ENCODE measurements around the gene RECQL. TPM values are rescaled to one million over a fixed set of nuclear protein-coding genes. Genes with fewer than 3 reads are reported as not detected.
"Not testable (repeated sequence)": the region's sequence is repeated elsewhere in the genome, so short reads cannot be mapped to it uniquely, and the experiment has no call there.

The RECQL gene
- total RNA-seq, 1 donor from 2014 or later, result 49.1 TPM

DNA sequence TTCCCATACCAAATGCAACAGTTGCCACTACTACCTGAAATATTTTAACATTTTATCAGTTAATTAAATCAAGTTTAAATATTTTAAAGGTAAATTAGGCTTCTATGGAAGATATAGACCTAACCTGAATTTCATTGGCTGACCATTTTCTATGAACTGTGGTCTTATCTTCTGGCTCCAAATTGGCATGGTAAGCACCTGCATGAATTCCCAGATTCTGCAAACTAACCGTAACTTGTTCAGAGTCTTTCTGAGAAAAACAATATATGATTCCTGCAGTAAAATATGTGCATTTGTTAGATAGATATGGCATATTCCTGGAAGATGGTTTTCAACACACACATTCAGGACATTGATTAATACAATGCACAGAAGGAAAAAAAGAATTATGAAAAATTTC is 25.9 kb downstream of the RECQL start:
- Histone ChIP-seq H3K4me3 (ENCODE audit: insufficient read depth, low read depth, low read length) (no peak overlapping the region), H3K9me3 (ENCODE audit: insufficient read depth, low read depth, low read length) (no peaks in the 10 kb centered on the region), H3K79me2 (ENCODE audit: insufficient read depth, low read length) (peaks cover 5% of the 10 kb centered on the region), H3K9ac (ENCODE audit: low read length) (no peak overlapping the region), H3K27me3 (ENCODE audit: insufficient read depth, low read length) (no peaks in the 10 kb centered on the region), H3K4me2 (ENCODE audit: low read length) (no peak overlapping the region), H3K36me3 (ENCODE audit: insufficient read depth, low read length) (peaks cover 49% of the 10 kb centered on the region), H3K4me1 (ENCODE audit: insufficient read depth, low read length) (peaks cover 4% of the 10 kb centered on the region), H4K20me1 (ENCODE audit: insufficient read depth, low read length) (no peaks in the 10 kb centered on the region), H2AFZ (ENCODE audit: low read depth, low read length) (no peak overlapping the region), H3K27ac (ENCODE audit: low read depth, low read length) (no peak overlapping the region)
- Mint-ChIP-seq H3K4me1 (ENCODE audit: low read depth, unreplicated experiment) (no peaks in the 10 kb centered on the region), H3K4me3 (ENCODE audit: unreplicated experiment) (no peak overlapping the region), H3K27ac (ENCODE audit: unreplicated experiment) (no peak overlapping the region), H3K36me3 (ENCODE audit: low read depth, unreplicated experiment) (peaks cover 3% of the 10 kb centered on the region), H3K9me3 (ENCODE audit: unreplicated experiment) (no peaks in the 10 kb centered on the region), H3K27me3 (ENCODE audit: low read depth, unreplicated experiment) (no peaks in the 10 kb centered on the region)
- no peak for TF ChIP-seq EZH2 (IDR thresholded peaks at IDR 0.05; ENCODE audit: insufficient read depth, low read length)
- TF ChIP-seq CTCF (IDR thresholded peaks at IDR 0.05; ENCODE audit: insufficient read depth, low read depth, low read length), result no peak
- no peak for FAIRE-seq
- no peak for DNase-seq (ENCODE audit: low read depth)

- H3K4me1 Mint-ChIP-seq (ENCODE audit: low read depth, unreplicated experiment), result no peaks in the 10 kb centered on the region
- H3K4me3 Mint-ChIP-seq (ENCODE audit: unreplicated experiment), result no peak overlapping the region
- no peak overlapping the region for H3K27ac ChIP-seq (ENCODE audit: low read depth, low read length)
- H3K27me3 ChIP-seq (ENCODE audit: insufficient read depth, low read length), result no peaks in the 10 kb centered on the region
- TF ChIP-seq EZH2 (IDR thresholded peaks at IDR 0.05; ENCODE audit: insufficient read depth, low read length), result no peak
- TF ChIP-seq CTCF (IDR thresholded peaks at IDR 0.05; ENCODE audit: insufficient read depth, low read depth, low read length), result no peak
- H3K4me1 ChIP-seq (ENCODE audit: insufficient read depth, low read length), result peaks cover 4% of the 10 kb centered on the region
- no peak overlapping the region for H3K4me2 ChIP-seq (ENCODE audit: low read length)
- H3K36me3 ChIP-seq (ENCODE audit: insufficient read depth, low read length), result peaks cover 52% of the 10 kb centered on the region
- no peak overlapping the region for H3K9ac ChIP-seq (ENCODE audit: low read length)
- FAIRE-seq (no peak), DNase-seq (ENCODE audit: low read depth) (no peak)
- no peak overlapping the region for H3K27ac Mint-ChIP-seq (ENCODE audit: unreplicated experiment)
- peaks cover 3% of the 10 kb centered on the region for H3K36me3 Mint-ChIP-seq (ENCODE audit: low read depth, unreplicated experiment)
- H3K79me2 ChIP-seq (ENCODE audit: insufficient read depth, low read length), result no peaks in the 10 kb centered on the region
- no peaks in the 10 kb centered on the region for H3K27me3 Mint-ChIP-seq (ENCODE audit: low read depth, unreplicated experiment)
- no peak overlapping the region for H3K4me3 ChIP-seq (ENCODE audit: insufficient read depth, low read depth, low read length)
- H3K9me3 ChIP-seq (ENCODE audit: insufficient read depth, low read depth, low read length), result no peaks in the 10 kb centered on the region
- no peaks in the 10 kb centered on the region for H4K20me1 ChIP-seq (ENCODE audit: insufficient read depth, low read length)
- H3K9me3 Mint-ChIP-seq (ENCODE audit: unreplicated experiment), result no peaks in the 10 kb centered on the region
- H2AFZ ChIP-seq (ENCODE audit: low read depth, low read length), result no peak overlapping the region
These were observed 29.1 kb downstream of the RECQL start for GRCh38 chr12:21472197-21472823.

DNA sequence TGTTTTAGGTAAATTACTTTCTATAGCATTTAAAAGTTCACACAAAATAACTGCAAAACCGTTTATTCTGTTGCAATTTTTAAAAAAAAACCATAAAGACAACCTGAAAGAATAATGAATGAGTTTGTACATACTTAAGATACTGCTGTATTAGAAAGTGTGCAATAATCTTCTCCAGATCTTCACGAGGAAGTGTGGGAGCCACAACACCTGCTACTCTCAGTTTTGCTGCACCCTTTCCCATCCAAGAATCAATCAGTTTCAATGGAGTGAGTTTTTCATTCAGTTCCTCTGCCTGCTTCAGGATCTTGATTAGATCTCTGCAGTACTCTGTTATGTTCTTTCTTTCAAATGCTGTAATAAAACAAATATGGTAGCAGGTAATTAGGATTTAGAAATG is 30.1 kb downstream of the RECQL start:
- peaks cover 47% of the 10 kb centered on the region for H3K36me3 ChIP-seq (ENCODE audit: insufficient read depth, low read length)
- Mint-ChIP-seq H3K4me1 (ENCODE audit: low read depth, unreplicated experiment) (no peaks in the 10 kb centered on the region), H3K27ac (ENCODE audit: unreplicated experiment) (no peak overlapping the region), H3K9me3 (ENCODE audit: unreplicated experiment) (no peaks in the 10 kb centered on the region), H3K4me3 (ENCODE audit: unreplicated experiment) (no peak overlapping the region), H3K27me3 (ENCODE audit: low read depth, unreplicated experiment) (no peaks in the 10 kb centered on the region), H3K36me3 (ENCODE audit: low read depth, unreplicated experiment) (peaks cover 3% of the 10 kb centered on the region)
- no peaks in the 10 kb centered on the region for H3K4me1 ChIP-seq (ENCODE audit: insufficient read depth, low read length)
- H4K20me1 ChIP-seq (ENCODE audit: insufficient read depth, low read length), result no peaks in the 10 kb centered on the region
- H3K4me3 ChIP-seq (ENCODE audit: insufficient read depth, low read depth, low read length), result no peak overlapping the region
- H3K27ac ChIP-seq (ENCODE audit: low read depth, low read length), result no peak overlapping the region
- no peaks in the 10 kb centered on the region for H3K9me3 ChIP-seq (ENCODE audit: insufficient read depth, low read depth, low read length)
- H3K4me2 ChIP-seq (ENCODE audit: low read length), result no peak overlapping the region
- no peak overlapping the region for H2AFZ ChIP-seq (ENCODE audit: low read depth, low read length)
- DNase-seq (ENCODE audit: low read depth) (no peak), FAIRE-seq (no peak)
- TF ChIP-seq CTCF (IDR thresholded peaks at IDR 0.05; ENCODE audit: insufficient read depth, low read depth, low read length) (no peak), EZH2 (IDR thresholded peaks at IDR 0.05; ENCODE audit: insufficient read depth, low read length) (no peak)
- no peaks in the 10 kb centered on the region for H3K79me2 ChIP-seq (ENCODE audit: insufficient read depth, low read length)
- H3K9ac ChIP-seq (ENCODE audit: low read length), result no peak overlapping the region
- H3K27me3 ChIP-seq (ENCODE audit: insufficient read depth, low read length), result no peaks in the 10 kb centered on the region

DNA sequence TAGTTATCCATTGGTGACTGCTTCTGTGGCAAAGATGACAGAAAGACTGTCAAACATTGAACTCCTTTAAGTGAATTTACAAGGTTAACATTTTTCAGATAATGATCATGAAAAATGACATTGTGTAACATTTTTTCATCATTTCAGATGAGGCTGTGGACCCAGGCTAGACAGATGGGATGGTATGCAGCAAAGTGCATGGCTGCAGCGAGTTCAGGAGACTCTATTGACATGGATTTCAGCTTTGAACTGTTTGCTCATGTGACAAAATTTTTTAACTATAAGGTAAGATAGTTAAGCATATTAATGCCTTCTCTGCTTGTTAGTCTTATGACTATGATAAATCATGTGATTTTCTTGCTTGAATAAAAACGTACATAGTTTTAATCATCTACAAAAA is 34.1 kb downstream of the RECQL start:
- DNase-seq (ENCODE audit: low read depth); H4K20me1 ChIP-seq (ENCODE audit: insufficient read depth, low read length); H3K27me3 Mint-ChIP-seq (ENCODE audit: low read depth, unreplicated experiment); H3K4me3 Mint-ChIP-seq (ENCODE audit: unreplicated experiment); H3K27me3 ChIP-seq (ENCODE audit: insufficient read depth, low read length); H3K79me2 ChIP-seq (ENCODE audit: insufficient read depth, low read length); H3K27ac ChIP-seq (ENCODE audit: low read depth, low read length); FAIRE-seq; H3K9me3 Mint-ChIP-seq (ENCODE audit: unreplicated experiment); H2AFZ ChIP-seq (ENCODE audit: low read depth, low read length); H3K4me2 ChIP-seq (ENCODE audit: low read length); H3K27ac Mint-ChIP-seq (ENCODE audit: unreplicated experiment); H3K9ac ChIP-seq (ENCODE audit: low read length); H3K9me3 ChIP-seq (ENCODE audit: insufficient read depth, low read depth, low read length); H3K4me1 Mint-ChIP-seq (ENCODE audit: low read depth, unreplicated experiment); H3K36me3 Mint-ChIP-seq (ENCODE audit: low read depth, unreplicated experiment); H3K4me3 ChIP-seq (ENCODE audit: insufficient read depth, low read depth, low read length); H3K4me1 ChIP-seq (ENCODE audit: insufficient read depth, low read length): not testable (repeated sequence)
- peaks cover 18% of the 10 kb centered on the region for H3K36me3 ChIP-seq (ENCODE audit: insufficient read depth, low read length)

All from astrocyte (in vitro differentiated cells and primary cell).